Colonic mucosa (tissue), 4 donors: ENCODE data around the gene ZBTB20. TPM values are rescaled to one million over a fixed set of nuclear protein-coding genes. Genes with fewer than 3 reads are reported as not detected.

Experiments used
- DNase-seq: peaks from one replicate; pipeline ENCODE4 v3.0.0-alpha.2; 2020
- H3K27ac ChIP-seq: fragments of 200-600 bp; one replicate; pipeline ENCODE4 v1.8.0; 2021
- H3K27me3 ChIP-seq: fragments of 200-600 bp; one replicate; pipeline ENCODE4 v1.8.0; 2021
- H3K36me3 ChIP-seq: fragments of 200-600 bp; one replicate; pipeline ENCODE4 v1.8.0; 2021
- H3K4me1 ChIP-seq: fragments of 200-600 bp; one replicate; pipeline ENCODE4 v1.8.0; 2021; ENCODE audit warnings: mild to moderate bottlenecking
- H3K4me3 ChIP-seq: fragments of 200-600 bp; one replicate; pipeline ENCODE4 v1.8.0; 2021
- H3K9ac ChIP-seq, 2 donors: one replicate each; pipeline ENCODE4 v1.7.0; 2013; ENCODE audit warnings: control low read depth in 2 of 2, low read depth in 2 of 2, low read length in 2 of 2
- H3K9me3 ChIP-seq: fragments of 200-600 bp; one replicate; pipeline ENCODE4 v1.8.0; 2021
- CTCF ChIP-seq: fragments of 200-600 bp; IDR thresholded peaks from one replicate; pipeline ENCODE4 v1.8.0; 2022; ENCODE audit warnings: antibody characterized with exemption, mild to moderate bottlenecking
- intact Hi-C: fragments of 100-400 bp; cut with DNase I; formaldehyde crosslinking; loops from one replicate; pipeline ENCODE4 v1.14.1; 2022
- total RNA-seq, 2 donors: library from RNA; stranded (reverse); fragmentation: NEBNext Ultra II Directional in 1 of 2; extraction: Animal tissue kit (Norgen Biotek cat#: 25700) in 1 of 2; gene quantifications; one replicate each; pipeline ENCODE4 v1.2.1, GENCODE V29; 2021
- donor health status: healthy.
- donor health status: DM: no; HTN: no; CAD: no.
- donor health status: DM: no; HTN: no; CAD: no.

The ZBTB20 gene
- total RNA-seq, 2 donors from 2014 or later = 12.7 to 21.2 TPM

- intact Hi-C loops = no loop called here
- no peaks in the 10 kb centered on the region for H3K4me1 ChIP-seq
- no peak overlapping the region for H3K9ac ChIP-seq
- no peak for TF ChIP-seq CTCF
- H3K27me3 ChIP-seq = no peaks in the 10 kb centered on the region
- H3K36me3 ChIP-seq = no peaks in the 10 kb centered on the region
- H3K9me3 ChIP-seq = no peaks in the 10 kb centered on the region
- H3K4me3 ChIP-seq = no peak overlapping the region
- DNase-seq = no peak
- no peak overlapping the region for H3K27ac ChIP-seq
These were observed 711.5 kb downstream of the ZBTB20 start for GRCh38 chr3:114435386-114436115.

- Histone ChIP-seq H3K27me3 (no peaks in the 10 kb centered on the region), H3K36me3 (no peaks in the 10 kb centered on the region), H3K9me3 (no peaks in the 10 kb centered on the region), H3K4me3 (no peak overlapping the region), H3K27ac (no peak overlapping the region), H3K4me1 (no peaks in the 10 kb centered on the region), H3K9ac (no peak overlapping the region)
- TF ChIP-seq CTCF = no peak
- DNase-seq = no peak
- intact Hi-C loops = no loop called here
These were observed 714.8 kb downstream of the ZBTB20 start for GRCh38 chr3:114432310-114432709.

GRCh38 chr3:114428044-114428595 lies 719.0 kb downstream of the ZBTB20 start:
- H3K9ac ChIP-seq = no peak overlapping the region
- intact Hi-C loops = no loop called here
- no peak overlapping the region for H3K27ac ChIP-seq

GRCh38 chr3:114427285-114428043 lies 719.6 kb downstream of the ZBTB20 start:
- Histone ChIP-seq H3K9ac (no peak overlapping the region), H3K27me3 (no peaks in the 10 kb centered on the region), H3K9me3 (no peaks in the 10 kb centered on the region), H3K36me3 (no peaks in the 10 kb centered on the region), H3K27ac (no peak overlapping the region), H3K4me1 (no peaks in the 10 kb centered on the region), H3K4me3 (no peak overlapping the region)
- DNase-seq = no peak
- TF ChIP-seq CTCF = no peak
- intact Hi-C loops = no loop called here

More at GRCh38 chr3:114428044-114428595, 719.0 kb downstream of the ZBTB20 start:
- DNase-seq = no peak
- no peaks in the 10 kb centered on the region for H3K9me3 ChIP-seq
- H3K36me3 ChIP-seq = no peaks in the 10 kb centered on the region
- no peaks in the 10 kb centered on the region for H3K27me3 ChIP-seq
- H3K4me1 ChIP-seq = no peaks in the 10 kb centered on the region
- no peak overlapping the region for H3K4me3 ChIP-seq
- no peak for TF ChIP-seq CTCF

- TF ChIP-seq CTCF = no peak
- Histone ChIP-seq H3K36me3 (no peaks in the 10 kb centered on the region), H3K4me3 (no peak overlapping the region), H3K9me3 (no peaks in the 10 kb centered on the region), H3K27ac (no peak overlapping the region), H3K4me1 (no peaks in the 10 kb centered on the region), H3K9ac (no peak overlapping the region), H3K27me3 (no peaks in the 10 kb centered on the region)
- intact Hi-C loops = no loop called here
- DNase-seq = no peak
These were observed 722.8 kb downstream of the ZBTB20 start for GRCh38 chr3:114424337-114424736.
